ENCODE data around the gene RNF113B.

- TF ChIP-seq, protein P1, sequence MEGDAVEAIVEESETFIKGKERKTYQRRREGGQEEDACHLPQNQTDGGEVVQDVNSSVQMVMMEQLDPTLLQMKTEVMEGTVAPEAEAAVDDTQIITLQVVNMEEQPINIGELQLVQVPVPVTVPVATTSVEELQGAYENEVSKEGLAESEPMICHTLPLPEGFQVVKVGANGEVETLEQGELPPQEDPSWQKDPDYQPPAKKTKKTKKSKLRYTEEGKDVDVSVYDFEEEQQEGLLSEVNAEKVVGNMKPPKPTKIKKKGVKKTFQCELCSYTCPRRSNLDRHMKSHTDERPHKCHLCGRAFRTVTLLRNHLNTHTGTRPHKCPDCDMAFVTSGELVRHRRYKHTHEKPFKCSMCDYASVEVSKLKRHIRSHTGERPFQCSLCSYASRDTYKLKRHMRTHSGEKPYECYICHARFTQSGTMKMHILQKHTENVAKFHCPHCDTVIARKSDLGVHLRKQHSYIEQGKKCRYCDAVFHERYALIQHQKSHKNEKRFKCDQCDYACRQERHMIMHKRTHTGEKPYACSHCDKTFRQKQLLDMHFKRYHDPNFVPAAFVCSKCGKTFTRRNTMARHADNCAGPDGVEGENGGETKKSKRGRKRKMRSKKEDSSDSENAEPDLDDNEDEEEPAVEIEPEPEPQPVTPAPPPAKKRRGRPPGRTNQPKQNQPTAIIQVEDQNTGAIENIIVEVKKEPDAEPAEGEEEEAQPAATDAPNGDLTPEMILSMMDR (IDR thresholded peaks at IDR 0.05), result no peak
- no peak for TF ChIP-seq POLR2A (IDR thresholded peaks at IDR 0.05)
Measured at GRCh38 chr13:98220271-98220791, 43.3 kb upstream of the RNF113B start.

All from sigmoid colon (tissue), 3 donors.